ENCODE measurements around the gene HES1.

HES1 gene

GRCh38 chr3:194161131-194162045, 25.4 kb downstream of the HES1 start:
- Histone ChIP-seq H3K27me3 (ENCODE audit: control insufficient read depth, insufficient read depth, low read length) (no peaks in the 10 kb centered on the region), H3K36me3 (ENCODE audit: control insufficient read depth, insufficient read depth, low read length) (no peaks in the 10 kb centered on the region), H3K4me3 (ENCODE audit: low read length) (no peak overlapping the region), H3K27ac (ENCODE audit: low read length) (no peak overlapping the region), H3K4me1 (ENCODE audit: control insufficient read depth, insufficient read depth, low read length) (no peaks in the 10 kb centered on the region), H3K9me3 (ENCODE audit: control insufficient read depth, insufficient read depth, low read length) (no peaks in the 10 kb centered on the region)
- WGBS (ENCODE audit: insufficient coverage, insufficient read length) = no CpG with 5 or more reads among the region's 15 CpGs
- no peak for DNase-seq (ENCODE audit: low read depth, low spot score)

- no peak for DNase-seq (ENCODE audit: low read depth, low spot score)
- no peaks in the 10 kb centered on the region for H3K27me3 ChIP-seq (ENCODE audit: control insufficient read depth, insufficient read depth, low read length)
- no peaks in the 10 kb centered on the region for H3K9me3 ChIP-seq (ENCODE audit: control insufficient read depth, insufficient read depth, low read length)
- no peaks in the 10 kb centered on the region for H3K4me1 ChIP-seq (ENCODE audit: control insufficient read depth, insufficient read depth, low read length)
- no peaks in the 10 kb centered on the region for H3K36me3 ChIP-seq (ENCODE audit: control insufficient read depth, insufficient read depth, low read length)
- H3K27ac ChIP-seq (ENCODE audit: low read length) = no peak overlapping the region
- H3K4me3 ChIP-seq (ENCODE audit: low read length) = no peak overlapping the region
- WGBS (ENCODE audit: insufficient coverage, insufficient read length) = no CpG with 5 or more reads among the region's 10 CpGs
Observed at GRCh38 chr3:194162070-194162678, 26.2 kb downstream of the HES1 start.

DNA sequence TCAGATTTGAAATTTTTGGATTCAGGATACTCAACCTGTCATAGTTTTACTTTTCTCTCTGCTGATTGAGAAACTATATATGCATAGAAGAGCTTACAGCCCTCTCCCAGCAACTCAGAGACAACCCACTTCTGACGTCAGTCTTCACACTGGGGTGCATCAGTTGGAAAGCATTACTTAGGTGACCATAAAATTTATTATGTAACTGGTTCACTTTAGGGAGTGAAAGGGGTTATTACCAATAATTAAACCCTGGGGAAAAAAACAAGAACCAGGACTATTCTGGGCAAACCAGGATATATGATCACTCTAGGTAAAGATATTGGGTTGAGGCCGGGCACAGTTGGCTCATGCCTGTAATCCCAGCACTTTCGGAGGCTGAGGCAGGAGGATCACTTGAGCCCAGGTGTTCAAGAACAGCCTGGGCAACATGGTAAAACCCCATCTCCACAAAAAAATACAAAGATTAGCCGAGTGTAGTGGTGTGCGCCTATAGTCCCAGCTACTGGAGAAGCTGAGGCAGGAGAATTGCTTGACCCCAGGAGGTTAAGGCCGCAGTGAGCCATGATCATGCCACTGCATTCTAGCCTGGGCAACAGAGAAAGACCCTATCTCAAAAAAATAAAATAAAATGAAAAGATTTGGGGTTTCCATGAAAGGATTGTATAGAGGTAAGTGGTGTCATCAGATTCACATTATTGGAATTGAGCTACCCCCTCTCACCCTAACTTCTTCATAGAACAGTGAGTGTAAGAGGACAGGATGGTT, 27.1 kb downstream of the HES1 start:
- H3K27me3 ChIP-seq (ENCODE audit: control insufficient read depth, insufficient read depth, low read length) = no peaks in the 10 kb centered on the region
- WGBS (ENCODE audit: insufficient coverage, insufficient read length) = no CpG with 5 or more reads among the region's 6 CpGs
- no peaks in the 10 kb centered on the region for H3K9me3 ChIP-seq (ENCODE audit: control insufficient read depth, insufficient read depth, low read length)
- DNase-seq (ENCODE audit: low read depth, low spot score) = no peak
- no peaks in the 10 kb centered on the region for H3K36me3 ChIP-seq (ENCODE audit: control insufficient read depth, insufficient read depth, low read length)
- H3K4me1 ChIP-seq (ENCODE audit: control insufficient read depth, insufficient read depth, low read length) = no peaks in the 10 kb centered on the region
- H3K4me3 ChIP-seq (ENCODE audit: low read length) = no peak overlapping the region
- no peak overlapping the region for H3K27ac ChIP-seq (ENCODE audit: low read length)

DNA sequence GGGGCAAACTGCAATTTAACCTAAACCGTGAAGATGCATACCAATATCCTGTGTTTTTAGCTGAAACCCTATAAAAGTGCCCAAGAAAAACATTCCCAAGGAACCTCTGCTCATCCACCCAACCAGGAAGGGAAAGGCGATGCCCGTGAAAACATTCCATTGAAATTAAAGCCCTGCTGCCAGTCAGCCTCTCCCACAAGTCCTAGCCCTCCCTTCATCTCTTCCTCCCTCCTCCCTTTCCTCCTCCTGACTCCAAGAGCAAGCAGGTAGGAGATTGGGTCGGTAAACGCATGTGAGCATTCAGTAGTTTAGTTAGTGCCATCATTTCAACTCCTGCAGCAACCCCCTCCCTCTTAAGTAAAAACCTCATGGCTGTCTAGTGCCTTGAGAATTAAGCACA, 27.7 kb downstream of the HES1 start:
- no peaks in the 10 kb centered on the region for H3K36me3 ChIP-seq (ENCODE audit: control insufficient read depth, insufficient read depth, low read length)
- WGBS (ENCODE audit: insufficient coverage, insufficient read length) = no CpG with 5 or more reads among the region's 5 CpGs
- no peak overlapping the region for H3K4me3 ChIP-seq (ENCODE audit: low read length)
- no peaks in the 10 kb centered on the region for H3K9me3 ChIP-seq (ENCODE audit: control insufficient read depth, insufficient read depth, low read length)
- no peak overlapping the region for H3K27ac ChIP-seq (ENCODE audit: low read length)
- no peaks in the 10 kb centered on the region for H3K27me3 ChIP-seq (ENCODE audit: control insufficient read depth, insufficient read depth, low read length)
- no peak for DNase-seq (ENCODE audit: low read depth, low spot score)
- H3K4me1 ChIP-seq (ENCODE audit: control insufficient read depth, insufficient read depth, low read length) = peaks cover 2% of the 10 kb centered on the region; the same call in 1 of the 2 replicates

DNA sequence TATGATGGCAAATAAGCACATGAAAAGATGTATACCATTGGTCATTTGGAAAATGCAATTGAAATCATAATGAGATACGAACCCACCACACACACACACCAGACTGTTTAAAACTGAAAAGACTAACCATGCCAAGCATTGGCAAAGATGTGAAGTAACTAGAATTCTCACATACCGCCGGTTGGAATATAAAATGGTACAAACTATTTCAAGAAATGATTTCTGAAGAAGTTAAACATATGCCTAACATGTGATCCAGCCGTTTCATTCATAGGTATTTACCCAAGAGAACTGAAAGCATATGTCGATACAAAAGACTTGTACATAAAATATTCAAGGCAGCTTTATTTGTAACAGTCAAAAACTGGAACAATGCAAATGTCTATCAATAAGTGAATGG, 28.9 kb downstream of the HES1 start:
- no peaks in the 10 kb centered on the region for H3K36me3 ChIP-seq (ENCODE audit: control insufficient read depth, insufficient read depth, low read length)
- DNase-seq (ENCODE audit: low read depth, low spot score) = no peak
- H3K27ac ChIP-seq (ENCODE audit: low read length) = no peak overlapping the region
- H3K27me3 ChIP-seq (ENCODE audit: control insufficient read depth, insufficient read depth, low read length) = no peaks in the 10 kb centered on the region
- no CpG with 5 or more reads among the region's 5 CpGs for WGBS (ENCODE audit: insufficient coverage, insufficient read length)
- no peaks in the 10 kb centered on the region for H3K9me3 ChIP-seq (ENCODE audit: control insufficient read depth, insufficient read depth, low read length)
- H3K4me3 ChIP-seq (ENCODE audit: low read length) = no peak overlapping the region
- peaks cover 2% of the 10 kb centered on the region; the same call in 1 of the 2 replicates for H3K4me1 ChIP-seq (ENCODE audit: control insufficient read depth, insufficient read depth, low read length)

DNA sequence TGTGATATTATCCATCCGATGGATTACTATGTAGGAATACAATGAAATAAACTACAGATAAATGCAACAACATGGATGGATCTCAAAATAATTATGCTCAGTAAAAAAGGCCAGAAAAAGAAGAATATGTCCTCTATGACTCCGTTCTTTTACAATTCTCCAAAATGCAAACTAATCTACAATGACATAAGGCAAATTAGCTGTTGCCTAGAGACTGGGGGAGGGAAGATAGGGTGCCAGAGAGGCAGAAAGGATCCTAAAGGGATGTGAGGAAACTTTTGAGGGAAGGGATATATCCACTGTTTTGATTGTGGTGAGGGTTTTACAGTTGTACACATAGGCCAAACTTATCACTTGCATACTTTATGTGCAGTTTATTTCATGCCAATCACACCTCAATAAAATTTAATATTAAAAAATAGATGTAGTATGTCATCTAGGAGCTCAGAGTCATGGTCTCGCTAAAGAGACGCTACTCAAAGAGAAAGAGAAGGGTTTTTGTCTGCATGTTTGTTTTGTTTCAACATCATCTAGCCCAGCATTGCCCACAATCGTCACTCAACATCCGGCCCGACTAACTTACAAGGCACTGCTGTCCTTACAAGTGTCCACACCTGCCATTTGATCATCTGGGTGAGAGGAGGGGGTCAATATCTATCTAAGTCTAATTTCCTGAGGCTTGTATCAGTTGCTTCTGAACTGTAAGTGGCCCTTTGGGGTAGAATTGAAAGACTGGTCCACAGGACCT, 29.5 kb downstream of the HES1 start:
- H3K9me3 ChIP-seq (ENCODE audit: control insufficient read depth, insufficient read depth, low read length) = no peaks in the 10 kb centered on the region
- H3K4me3 ChIP-seq (ENCODE audit: low read length) = no peak overlapping the region
- DNase-seq (ENCODE audit: low read depth, low spot score) = no peak
- no peak overlapping the region for H3K27ac ChIP-seq (ENCODE audit: low read length)
- WGBS (ENCODE audit: insufficient coverage, insufficient read length) = no CpG with 5 or more reads among the region's 7 CpGs
- H3K27me3 ChIP-seq (ENCODE audit: control insufficient read depth, insufficient read depth, low read length) = no peaks in the 10 kb centered on the region
- H3K36me3 ChIP-seq (ENCODE audit: control insufficient read depth, insufficient read depth, low read length) = no peaks in the 10 kb centered on the region
- peaks cover 2% of the 10 kb centered on the region; the same call in 1 of the 2 replicates for H3K4me1 ChIP-seq (ENCODE audit: control insufficient read depth, insufficient read depth, low read length)

DNA sequence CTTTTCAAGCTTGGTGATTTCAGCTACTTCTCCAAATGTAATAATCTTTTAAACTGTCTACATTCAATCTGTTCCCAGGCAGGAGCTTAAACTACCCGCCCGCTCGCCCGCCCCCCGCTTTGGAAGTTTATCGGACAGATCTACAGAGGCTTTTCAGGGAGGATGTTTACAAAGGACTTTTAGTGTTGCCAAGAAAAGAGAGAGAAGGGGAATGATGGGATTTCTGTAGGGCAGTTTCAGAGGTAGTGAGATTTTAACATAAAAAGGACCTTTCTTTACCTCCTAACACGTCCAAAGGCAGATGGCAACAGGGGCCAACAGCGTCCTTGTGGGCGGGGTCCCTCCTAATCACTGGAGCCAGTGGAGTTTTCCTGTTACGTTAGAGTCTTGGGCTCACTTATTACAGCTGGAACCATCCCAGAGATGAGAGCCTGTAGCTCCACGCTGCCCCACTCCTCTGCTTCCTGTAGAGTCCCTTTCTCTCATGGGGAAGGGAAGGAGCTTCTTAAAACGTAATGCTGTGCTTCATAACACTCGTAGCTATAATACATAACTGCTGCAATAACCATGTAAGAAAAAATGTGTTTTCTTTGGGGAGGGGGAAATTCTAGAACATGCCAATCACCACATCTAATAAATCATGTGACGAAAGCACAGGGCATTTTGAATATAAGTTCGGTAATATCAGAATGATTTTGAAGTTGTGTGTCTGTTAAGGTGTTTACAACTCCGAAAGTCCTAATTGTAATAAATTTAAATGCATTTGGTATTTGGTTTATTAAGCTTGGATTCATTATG, 30.9 kb downstream of the HES1 start:
- Histone ChIP-seq H3K36me3 (ENCODE audit: control insufficient read depth, insufficient read depth, low read length) (no peaks in the 10 kb centered on the region), H3K27ac (ENCODE audit: low read length) (no peak overlapping the region)

GRCh38 chr3:194167480-194168282, 31.7 kb downstream of the HES1 start:
- WGBS (ENCODE audit: insufficient coverage, insufficient read length) = no CpG with 5 or more reads among the region's 5 CpGs
- no peak overlapping the region for H3K27ac ChIP-seq (ENCODE audit: low read length)
- H3K4me1 ChIP-seq (ENCODE audit: control insufficient read depth, insufficient read depth, low read length) = peaks cover 2% of the 10 kb centered on the region; the same call in 1 of the 2 replicates
- H3K36me3 ChIP-seq (ENCODE audit: control insufficient read depth, insufficient read depth, low read length) = no peaks in the 10 kb centered on the region
- H3K4me3 ChIP-seq (ENCODE audit: low read length) = no peak overlapping the region
- no peak for DNase-seq (ENCODE audit: low read depth, low spot score)
- no peaks in the 10 kb centered on the region for H3K9me3 ChIP-seq (ENCODE audit: control insufficient read depth, insufficient read depth, low read length)
- no peaks in the 10 kb centered on the region for H3K27me3 ChIP-seq (ENCODE audit: control insufficient read depth, insufficient read depth, low read length)

More for the DNA sequence above, 30.9 kb downstream of the HES1 start:
- H3K27me3 ChIP-seq (ENCODE audit: control insufficient read depth, insufficient read depth, low read length) = no peaks in the 10 kb centered on the region
- no peaks in the 10 kb centered on the region for H3K9me3 ChIP-seq (ENCODE audit: control insufficient read depth, insufficient read depth, low read length)
- DNase-seq (ENCODE audit: low read depth, low spot score) = no peak
- H3K4me1 ChIP-seq (ENCODE audit: control insufficient read depth, insufficient read depth, low read length) = peaks cover 2% of the 10 kb centered on the region; the same call in 1 of the 2 replicates
- WGBS (ENCODE audit: insufficient coverage, insufficient read length) = no CpG with 5 or more reads among the region's 16 CpGs
- H3K4me3 ChIP-seq (ENCODE audit: low read length) = no peak overlapping the region

DNA sequence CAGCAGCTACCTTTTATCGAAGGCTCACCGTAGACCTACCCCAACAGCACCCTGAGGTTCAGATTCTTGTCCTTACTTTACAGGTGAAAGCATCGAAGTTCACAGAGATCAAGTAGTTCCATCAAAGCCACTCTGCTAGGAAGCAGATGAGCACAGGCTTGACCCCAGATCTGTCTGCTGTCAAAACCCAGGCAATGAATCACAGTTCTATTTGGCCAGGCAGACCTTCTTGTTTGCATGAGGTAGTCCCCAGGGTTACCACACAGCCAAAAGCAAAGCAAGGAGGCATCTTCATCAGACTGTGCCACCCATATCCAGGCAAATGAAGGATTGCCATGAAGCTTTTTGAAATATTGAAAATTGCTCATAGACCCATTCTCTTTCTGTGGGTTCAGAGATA, 33.0 kb downstream of the HES1 start:
- no peaks in the 10 kb centered on the region for H3K27me3 ChIP-seq (ENCODE audit: control insufficient read depth, insufficient read depth, low read length)
- WGBS (ENCODE audit: insufficient coverage, insufficient read length) = 100% methylated on average over 2 of the region's 3 CpGs

More for the DNA sequence above, 33.0 kb downstream of the HES1 start:
- Histone ChIP-seq H3K4me1 (ENCODE audit: control insufficient read depth, insufficient read depth, low read length) (peaks cover 2% of the 10 kb centered on the region; the same call in 1 of the 2 replicates), H3K27ac (ENCODE audit: low read length) (no peak overlapping the region), H3K36me3 (ENCODE audit: control insufficient read depth, insufficient read depth, low read length) (no peaks in the 10 kb centered on the region), H3K4me3 (ENCODE audit: low read length) (no peak overlapping the region), H3K9me3 (ENCODE audit: control insufficient read depth, insufficient read depth, low read length) (no peaks in the 10 kb centered on the region)
- no peak for DNase-seq (ENCODE audit: low read depth, low spot score)

Measured in iPS DF 6.9 (cell line).